ENCODE measurements around the gene SKAP2. TPM values are rescaled to one million over a fixed set of nuclear protein-coding genes. Genes with fewer than 3 reads are reported as not detected.

The SKAP2 gene
- total and polyA plus RNA-seq, 7 donors: 3.2 to 19.4 (median 8.3) TPM

GRCh38 chr7:26691886-26692285 lies 172.5 kb downstream of the SKAP2 start:
- DNase-seq (no peak), ATAC-seq (no peak)
- intact Hi-C loops (cut with DNase I): no loop called here
- TF ChIP-seq CTCF (IDR thresholded peaks at IDR 0.05): no peak
- 45 to 55% (median 49%) methylated on average over 2 of the region's 2 CpGs for WGBS, 3 donors
- Histone ChIP-seq H3K4me1 (peaks cover 6% of the 10 kb centered on the region), H3K27me3 (ENCODE audit: insufficient read depth in 3 of 3, low read length in 2 of 3) (no peaks in the 10 kb centered on the region), H3K4me3 (no peak overlapping the region), H3K36me3 (ENCODE audit: insufficient read depth in 1 of 2, low read depth in 1 of 2) (no peaks in the 10 kb centered on the region), H3K9me3 (no peaks in the 10 kb centered on the region), H3K27ac (no peak overlapping the region)

GRCh38 chr7:26691406-26691805 lies 173.0 kb downstream of the SKAP2 start:
- DNase-seq (no peak), ATAC-seq (no peak)
- intact Hi-C loops (cut with DNase I): no loop called here
- Histone ChIP-seq H3K27me3 (ENCODE audit: insufficient read depth in 3 of 3, low read length in 2 of 3) (no peaks in the 10 kb centered on the region), H3K4me1 (peaks cover 6% of the 10 kb centered on the region), H3K4me3 (no peak overlapping the region), H3K27ac (no peak overlapping the region), H3K36me3 (ENCODE audit: insufficient read depth in 1 of 2, low read depth in 1 of 2) (no peaks in the 10 kb centered on the region), H3K9me3 (no peaks in the 10 kb centered on the region)
- no peak for TF ChIP-seq CTCF (IDR thresholded peaks at IDR 0.05)
- 72 to 84% (median 76%) methylated on average over 2 of the region's 2 CpGs for WGBS, 3 donors

DNA sequence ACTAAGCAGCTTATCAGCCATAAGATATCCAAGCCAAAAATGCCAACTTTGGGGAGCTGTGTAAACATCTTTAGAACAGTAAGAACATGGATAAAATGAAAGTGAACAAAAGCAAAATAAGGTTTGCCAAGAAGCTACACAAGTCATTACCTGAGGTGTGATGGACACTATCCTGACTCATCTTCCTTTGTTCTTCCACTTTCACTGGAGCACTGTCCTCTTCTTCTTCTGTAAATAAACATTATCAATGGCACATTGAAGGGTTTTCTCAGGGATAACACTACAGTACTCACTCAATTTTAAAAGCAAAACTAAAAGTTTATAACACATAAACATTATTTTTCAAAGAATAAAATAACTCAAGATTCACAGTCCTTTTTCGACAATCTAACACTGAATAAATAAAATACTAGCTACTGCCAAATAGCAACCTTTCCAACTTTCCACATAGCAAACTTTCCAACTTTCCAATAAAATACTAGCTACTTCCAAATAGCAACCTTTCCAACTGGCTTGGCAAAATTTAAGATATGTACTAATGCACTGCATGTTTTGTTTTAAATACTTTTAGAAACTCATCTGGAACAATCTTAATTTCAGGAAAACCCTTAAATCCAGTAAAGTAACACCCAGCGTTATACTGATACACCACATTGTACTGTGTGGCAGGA lies 174.1 kb downstream of the SKAP2 start:
- H3K36me3 ChIP-seq (ENCODE audit: insufficient read depth in 1 of 2, low read depth in 1 of 2): no peaks in the 10 kb centered on the region
- intact Hi-C loops (cut with DNase I): no loop called here
- H3K27me3 ChIP-seq (ENCODE audit: insufficient read depth in 3 of 3, low read length in 2 of 3): no peaks in the 10 kb centered on the region
- no peaks in the 10 kb centered on the region for H3K9me3 ChIP-seq
- 79 to 84% (median 83%) methylated on average over 2 of the region's 2 CpGs for WGBS, 3 donors
- no peak overlapping the region for H3K27ac ChIP-seq
- peaks cover 6% of the 10 kb centered on the region for H3K4me1 ChIP-seq
- no peak for TF ChIP-seq CTCF (IDR thresholded peaks at IDR 0.05)
- DNase-seq (no peak), ATAC-seq (no peak)
- H3K4me3 ChIP-seq: no peak overlapping the region

- TF ChIP-seq CTCF (IDR thresholded peaks at IDR 0.05): no peak
- Histone ChIP-seq H3K36me3 (ENCODE audit: insufficient read depth in 1 of 2, low read depth in 1 of 2) (no peaks in the 10 kb centered on the region), H3K4me3 (no peak overlapping the region), H3K27me3 (ENCODE audit: insufficient read depth in 3 of 3, low read length in 2 of 3) (no peaks in the 10 kb centered on the region), H3K4me1 (peaks cover 6% of the 10 kb centered on the region), H3K9me3 (no peaks in the 10 kb centered on the region), H3K27ac (no peak overlapping the region)
- intact Hi-C loops (cut with DNase I): no loop called here
- DNase-seq (no peak), ATAC-seq (no peak)
- 68 to 73% (median 70%) methylated on average over 4 of the region's 4 CpGs for WGBS, 3 donors
Measured at GRCh38 chr7:26688936-26689506, 175.4 kb downstream of the SKAP2 start.

GRCh38 chr7:26688388-26688787 lies 176.0 kb downstream of the SKAP2 start:
- TF ChIP-seq CTCF (IDR thresholded peaks at IDR 0.05): no peak
- Histone ChIP-seq H3K4me3 (no peak overlapping the region), H3K4me1 (peaks cover 6% of the 10 kb centered on the region), H3K27ac (no peak overlapping the region), H3K9me3 (no peaks in the 10 kb centered on the region), H3K36me3 (ENCODE audit: insufficient read depth in 1 of 2, low read depth in 1 of 2) (no peaks in the 10 kb centered on the region), H3K27me3 (ENCODE audit: insufficient read depth in 3 of 3, low read length in 2 of 3) (no peaks in the 10 kb centered on the region)
- no peak for DNase-seq
- intact Hi-C loops (cut with DNase I): no loop called here
- ATAC-seq: no peak
